ENCODE measurements around the gene DPM3.
"Not testable (repeated sequence)": the region's sequence is repeated elsewhere in the genome, so short reads cannot be mapped to it uniquely, and the experiment has no call there.

GRCh38 chr1:155155996-155156643, 15.8 kb upstream of the DPM3 start:
- TF ChIP-seq CTCF, POLR2A (IDR thresholded peaks at IDR 0.05): not testable (repeated sequence)
